ENCODE measurements around the gene CFAP61.

CFAP61 gene

DNA sequence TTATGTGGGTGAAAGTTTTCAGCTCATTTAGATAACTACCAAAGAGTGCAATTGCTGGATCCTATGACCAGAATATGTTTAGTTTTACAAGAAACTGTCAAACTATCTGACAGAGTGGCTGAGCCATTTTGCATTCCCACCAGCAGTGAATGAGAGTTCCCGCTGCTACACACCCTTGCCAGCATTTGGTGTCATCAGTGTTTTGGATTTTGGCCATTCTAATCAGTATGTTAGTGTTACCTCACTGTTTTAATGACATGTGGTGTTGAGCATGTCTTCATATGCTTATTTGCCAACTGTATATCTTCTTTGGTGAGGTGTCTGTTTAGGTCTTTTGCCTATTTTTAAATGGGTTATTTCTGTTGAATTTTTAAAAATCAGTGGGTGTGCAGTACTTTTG lies 120.9 kb downstream of the CFAP61 start:
- Histone ChIP-seq H3K36me3 (no peaks in the 10 kb centered on the region), H3K9me3 (peaks cover 6% of the 10 kb centered on the region), H3K27me3 (no peaks in the 10 kb centered on the region), H3K4me1 (peaks cover 5% of the 10 kb centered on the region), H3K4me3 (ENCODE audit: low read depth, low read length) (no peak overlapping the region)
- no peak for DNase-seq
- no peak for TF ChIP-seq CTCF (IDR thresholded peaks at IDR 0.05; ENCODE audit: low read depth, low read length)

DNA sequence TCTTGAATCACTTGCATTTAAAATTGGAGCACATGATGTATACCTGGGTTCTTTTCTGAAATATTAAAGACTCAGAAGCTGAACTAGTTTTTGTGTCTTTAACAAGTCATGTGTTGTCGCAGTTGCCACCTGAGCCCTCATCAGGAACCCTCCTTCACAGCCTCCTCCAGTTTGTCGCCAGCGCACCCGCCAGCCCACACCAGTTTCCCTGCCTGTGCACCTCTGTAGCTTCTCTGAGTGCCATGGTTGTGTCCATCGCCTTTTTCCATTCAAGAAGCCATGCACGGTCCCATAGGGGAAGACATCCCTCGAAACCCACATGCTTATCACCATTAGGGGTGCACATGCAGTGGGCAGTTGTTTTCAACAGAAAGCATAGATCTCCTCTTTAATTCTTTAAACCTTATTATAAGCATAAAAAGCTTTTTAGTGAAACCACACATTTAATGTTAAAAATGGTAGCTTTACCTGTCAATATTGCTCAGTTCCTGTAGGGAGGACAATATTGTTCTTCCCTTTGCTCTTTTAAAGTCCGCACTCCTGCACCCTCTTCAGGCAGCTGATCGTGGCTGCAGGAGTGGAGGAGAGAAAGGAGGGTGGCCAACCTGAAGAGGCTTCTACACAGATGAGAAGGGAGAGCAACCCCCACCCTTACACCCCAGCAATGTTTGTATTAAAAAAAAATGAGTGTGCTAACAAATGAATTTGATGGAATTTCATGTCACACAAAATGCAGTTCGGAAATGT lies 121.9 kb downstream of the CFAP61 start:
- H3K27me3 ChIP-seq, result no peaks in the 10 kb centered on the region
- H3K4me3 ChIP-seq (ENCODE audit: low read depth, low read length), result no peak overlapping the region
- peaks cover 5% of the 10 kb centered on the region for H3K4me1 ChIP-seq
- no peak for DNase-seq
- H3K36me3 ChIP-seq, result no peaks in the 10 kb centered on the region
- peaks cover 6% of the 10 kb centered on the region for H3K9me3 ChIP-seq
- TF ChIP-seq CTCF (IDR thresholded peaks at IDR 0.05; ENCODE audit: low read depth, low read length), result peak; percentile 23; the same call in 1 of the 2 replicates

GRCh38 chr20:20181322-20181721 lies 129.0 kb downstream of the CFAP61 start:
- Histone ChIP-seq H3K4me1 (peaks cover 5% of the 10 kb centered on the region), H3K9me3 (no peaks in the 10 kb centered on the region), H3K27me3 (no peaks in the 10 kb centered on the region), H3K36me3 (no peaks in the 10 kb centered on the region), H3K4me3 (ENCODE audit: low read depth, low read length) (no peak overlapping the region)
- no peak for DNase-seq
- TF ChIP-seq CTCF (IDR thresholded peaks at IDR 0.05; ENCODE audit: low read depth, low read length), result no peak

- Histone ChIP-seq H3K4me1 (no peaks in the 10 kb centered on the region), H3K36me3 (no peaks in the 10 kb centered on the region), H3K27me3 (no peaks in the 10 kb centered on the region), H3K9me3 (no peaks in the 10 kb centered on the region), H3K4me3 (ENCODE audit: low read depth, low read length) (no peak overlapping the region)
- no peak for DNase-seq
- TF ChIP-seq CTCF (IDR thresholded peaks at IDR 0.05; ENCODE audit: low read depth, low read length), result peak; percentile 51
These were observed 131.8 kb downstream of the CFAP61 start for GRCh38 chr20:20184149-20184548.

DNA sequence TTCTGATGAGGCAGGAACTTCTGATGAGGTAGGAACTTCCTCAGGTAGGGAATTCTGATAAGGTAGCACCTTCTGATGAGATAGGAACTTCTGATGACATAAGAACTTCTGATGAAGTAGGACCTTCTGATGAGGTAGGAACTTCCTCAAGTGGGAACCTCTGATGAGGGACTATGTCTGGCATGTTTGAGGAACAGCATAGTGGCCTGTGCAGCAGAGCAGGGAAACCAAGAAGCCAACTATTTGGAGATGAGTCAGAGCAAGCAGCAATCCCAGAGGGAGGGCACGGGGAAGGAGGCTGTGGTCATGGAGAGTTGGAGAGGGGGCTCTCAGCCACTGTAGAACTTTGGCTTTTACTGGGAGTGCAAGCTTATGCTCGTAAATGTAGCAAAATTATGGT lies 132.4 kb downstream of the CFAP61 start:
- H3K4me1 ChIP-seq, result no peaks in the 10 kb centered on the region
- no peaks in the 10 kb centered on the region for H3K36me3 ChIP-seq
- no peak for TF ChIP-seq CTCF (IDR thresholded peaks at IDR 0.05; ENCODE audit: low read depth, low read length)
- no peaks in the 10 kb centered on the region for H3K9me3 ChIP-seq
- H3K4me3 ChIP-seq (ENCODE audit: low read depth, low read length), result no peak overlapping the region
- H3K27me3 ChIP-seq, result no peaks in the 10 kb centered on the region
- DNase-seq, result no peak

GRCh38 chr20:20188647-20189046 lies 136.3 kb downstream of the CFAP61 start:
- Histone ChIP-seq H3K4me1 (no peaks in the 10 kb centered on the region), H3K4me3 (ENCODE audit: low read depth, low read length) (no peak overlapping the region), H3K36me3 (no peaks in the 10 kb centered on the region), H3K9me3 (no peaks in the 10 kb centered on the region), H3K27me3 (no peaks in the 10 kb centered on the region)
- no peak for DNase-seq
- no peak for TF ChIP-seq CTCF (IDR thresholded peaks at IDR 0.05; ENCODE audit: low read depth, low read length)
